Kidney epithelial cell (primary cell): Measurements from ENCODE around the gene SI. TPM values are rescaled to one million over a fixed set of nuclear protein-coding genes. Genes with fewer than 3 reads are reported as not detected.
"Not testable (repeated sequence)": the region's sequence is repeated elsewhere in the genome, so short reads cannot be mapped to it uniquely, and the experiment has no call there.

Experiments
- DNase-seq: peaks from one replicate; pipeline ENCODE4 v3.0.0-alpha.2; 2010; ENCODE audit warnings: low read depth
- H3K27me3 ChIP-seq: 2 replicates; pipeline ENCODE4 v1.6.0; 2011; ENCODE audit warnings: low read length; ENCODE audit not compliant: control insufficient read depth, insufficient read depth
- H3K36me3 ChIP-seq: 2 replicates; pipeline ENCODE4 v1.5.1; 2011; ENCODE audit warnings: low read length; ENCODE audit not compliant: control insufficient read depth, insufficient read depth
- H3K4me3 ChIP-seq: 2 replicates; pipeline ENCODE4 v1.5.1; 2011; ENCODE audit warnings: low read depth, mild to moderate bottlenecking, control low read depth, low read length
- total RNA-seq: library from RNA; depleted of rRNA; stranded (reverse); fragments of >200 nt; gene quantifications from 2 replicates; pipeline ENCODE4 v1.2.3, GENCODE V29; 2015
- TF ChIP-seq, protein P1 (sequence below): IDR thresholded peaks from 2 replicates; pipeline ENCODE4 v1.5.1; 2011; ENCODE audit warnings: mild to moderate bottlenecking, moderate library complexity, low read length, control low read depth, inconsistent platforms; ENCODE audit not compliant: insufficient read depth, poor library complexity, severe bottlenecking

The SI gene
- total RNA-seq, 1 donor from 2014 or later, result not detected

DNA sequence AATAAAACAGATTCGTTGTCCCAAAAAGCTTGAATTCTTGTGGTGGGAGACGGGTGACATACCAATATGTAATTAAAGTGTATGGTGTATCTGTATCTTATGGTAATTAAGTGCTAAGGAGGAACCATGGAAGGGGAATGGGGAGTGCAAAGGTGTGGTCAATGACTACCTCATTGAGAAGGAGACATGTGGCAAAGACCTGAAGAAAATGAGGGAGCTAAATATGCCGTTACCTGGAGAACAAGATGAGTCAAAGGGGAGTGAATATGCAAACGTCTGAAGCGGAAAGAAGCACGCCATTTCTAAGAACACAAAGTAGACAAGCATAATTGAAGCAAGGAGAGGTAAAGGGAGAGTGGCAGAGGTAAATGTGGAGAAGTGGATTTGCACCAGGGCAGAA, 115.7 kb downstream of the SI start:
- Histone ChIP-seq H3K4me3 (no peak overlapping the region), H3K27me3 (no peaks in the 10 kb centered on the region), H3K36me3 (no peaks in the 10 kb centered on the region)
- no peak for DNase-seq
- TF ChIP-seq, protein P1, sequence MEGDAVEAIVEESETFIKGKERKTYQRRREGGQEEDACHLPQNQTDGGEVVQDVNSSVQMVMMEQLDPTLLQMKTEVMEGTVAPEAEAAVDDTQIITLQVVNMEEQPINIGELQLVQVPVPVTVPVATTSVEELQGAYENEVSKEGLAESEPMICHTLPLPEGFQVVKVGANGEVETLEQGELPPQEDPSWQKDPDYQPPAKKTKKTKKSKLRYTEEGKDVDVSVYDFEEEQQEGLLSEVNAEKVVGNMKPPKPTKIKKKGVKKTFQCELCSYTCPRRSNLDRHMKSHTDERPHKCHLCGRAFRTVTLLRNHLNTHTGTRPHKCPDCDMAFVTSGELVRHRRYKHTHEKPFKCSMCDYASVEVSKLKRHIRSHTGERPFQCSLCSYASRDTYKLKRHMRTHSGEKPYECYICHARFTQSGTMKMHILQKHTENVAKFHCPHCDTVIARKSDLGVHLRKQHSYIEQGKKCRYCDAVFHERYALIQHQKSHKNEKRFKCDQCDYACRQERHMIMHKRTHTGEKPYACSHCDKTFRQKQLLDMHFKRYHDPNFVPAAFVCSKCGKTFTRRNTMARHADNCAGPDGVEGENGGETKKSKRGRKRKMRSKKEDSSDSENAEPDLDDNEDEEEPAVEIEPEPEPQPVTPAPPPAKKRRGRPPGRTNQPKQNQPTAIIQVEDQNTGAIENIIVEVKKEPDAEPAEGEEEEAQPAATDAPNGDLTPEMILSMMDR, result no peak

DNA sequence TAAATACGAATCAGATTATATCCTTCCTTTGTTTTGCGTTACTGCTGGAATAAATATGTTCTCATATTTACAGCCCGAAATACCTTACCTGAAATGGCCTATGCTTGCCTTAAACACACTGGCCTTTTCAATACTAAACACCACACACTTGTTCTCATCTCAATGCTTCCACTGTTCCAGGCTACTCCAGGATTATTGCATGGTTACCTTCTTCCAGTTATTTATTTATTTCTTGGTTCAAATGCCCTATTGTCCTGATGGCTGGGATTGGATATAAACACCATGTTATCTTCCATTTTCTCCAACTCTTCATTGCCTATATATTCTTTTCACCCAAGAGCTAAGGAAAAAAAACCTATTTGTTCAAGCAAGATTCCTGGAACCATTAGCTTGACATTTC, 125.3 kb downstream of the SI start:
- Histone ChIP-seq H3K36me3 (no peaks in the 10 kb centered on the region), H3K27me3 (no peaks in the 10 kb centered on the region), H3K4me3 (no peak overlapping the region)
- DNase-seq, result no peak
- TF ChIP-seq, protein P1, result no peak

DNA sequence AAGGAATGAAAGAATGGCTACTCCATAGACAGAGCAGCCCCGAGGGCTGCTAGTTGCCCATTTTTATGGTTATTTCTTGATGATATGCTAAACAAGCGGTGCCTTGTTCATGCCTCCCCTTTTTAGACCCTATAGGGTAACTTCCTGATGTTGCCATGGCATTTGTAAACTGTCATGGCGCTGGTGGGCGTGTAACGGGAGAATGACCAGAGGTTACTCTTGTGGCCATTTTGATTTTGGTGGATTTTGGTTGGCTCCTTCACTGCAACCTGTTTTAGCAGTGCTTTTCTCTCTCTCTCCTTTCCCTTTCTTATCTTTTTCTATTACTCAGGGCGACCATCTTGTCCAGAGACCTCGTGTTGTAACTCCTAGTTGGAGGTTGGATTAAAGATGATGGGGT, 126.9 kb downstream of the SI start:
- H3K27me3 ChIP-seq, DNase-seq, H3K36me3 ChIP-seq, H3K4me3 ChIP-seq: not testable (repeated sequence)

DNA sequence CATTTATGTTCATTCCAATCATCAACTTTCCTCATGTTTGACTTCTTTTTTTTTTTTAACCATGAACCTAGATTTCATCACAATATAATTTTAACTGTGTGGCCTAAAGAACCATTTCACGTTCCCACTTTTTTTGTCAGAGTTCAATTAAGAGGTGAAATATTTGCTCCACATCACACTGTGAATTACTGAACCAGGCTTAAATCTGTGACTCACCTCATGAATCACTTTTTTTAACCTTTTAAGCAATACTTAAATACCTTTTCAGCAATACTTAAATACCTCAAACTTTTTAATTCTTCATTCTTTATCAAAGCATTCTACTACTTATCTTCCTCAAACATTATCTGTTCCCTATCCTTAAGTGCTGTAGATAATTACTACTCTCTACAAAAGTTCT, 137.6 kb downstream of the SI start:
- H3K27me3 ChIP-seq, result no peaks in the 10 kb centered on the region
- no peaks in the 10 kb centered on the region for H3K36me3 ChIP-seq
- TF ChIP-seq, protein P1, result no peak
- no peak overlapping the region for H3K4me3 ChIP-seq
- DNase-seq, result peak; percentile 32

DNA sequence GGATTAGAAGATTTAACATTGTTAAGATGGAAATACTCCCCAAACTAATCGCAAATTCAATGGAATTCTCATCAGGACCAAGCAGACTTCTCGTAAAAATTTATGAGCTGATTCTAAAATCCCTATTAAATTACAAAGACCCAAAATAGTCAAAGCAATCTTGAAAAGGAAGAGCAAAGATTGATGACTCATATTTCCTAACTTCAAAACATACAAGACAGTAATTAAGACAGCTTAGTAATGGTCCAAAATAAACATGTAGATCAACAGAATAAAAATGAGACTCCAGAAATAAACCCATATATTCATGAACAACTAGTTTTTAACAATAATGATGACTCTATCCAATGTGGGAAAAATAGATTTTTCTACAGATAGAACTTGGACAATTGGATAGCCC, 148.7 kb downstream of the SI start:
- TF ChIP-seq, protein P1, result no peak
- DNase-seq, result no peak
- Histone ChIP-seq H3K4me3 (no peak overlapping the region), H3K36me3 (no peaks in the 10 kb centered on the region), H3K27me3 (no peaks in the 10 kb centered on the region)

Other genes starting within 250 kb of the SI start
- not detected in 2 replicates for gene SLITRK3, start 117.9 kb upstream of the SI start, total RNA-seq